Measurements from ENCODE around the gene KBTBD4.

The KBTBD4 gene

DNA sequence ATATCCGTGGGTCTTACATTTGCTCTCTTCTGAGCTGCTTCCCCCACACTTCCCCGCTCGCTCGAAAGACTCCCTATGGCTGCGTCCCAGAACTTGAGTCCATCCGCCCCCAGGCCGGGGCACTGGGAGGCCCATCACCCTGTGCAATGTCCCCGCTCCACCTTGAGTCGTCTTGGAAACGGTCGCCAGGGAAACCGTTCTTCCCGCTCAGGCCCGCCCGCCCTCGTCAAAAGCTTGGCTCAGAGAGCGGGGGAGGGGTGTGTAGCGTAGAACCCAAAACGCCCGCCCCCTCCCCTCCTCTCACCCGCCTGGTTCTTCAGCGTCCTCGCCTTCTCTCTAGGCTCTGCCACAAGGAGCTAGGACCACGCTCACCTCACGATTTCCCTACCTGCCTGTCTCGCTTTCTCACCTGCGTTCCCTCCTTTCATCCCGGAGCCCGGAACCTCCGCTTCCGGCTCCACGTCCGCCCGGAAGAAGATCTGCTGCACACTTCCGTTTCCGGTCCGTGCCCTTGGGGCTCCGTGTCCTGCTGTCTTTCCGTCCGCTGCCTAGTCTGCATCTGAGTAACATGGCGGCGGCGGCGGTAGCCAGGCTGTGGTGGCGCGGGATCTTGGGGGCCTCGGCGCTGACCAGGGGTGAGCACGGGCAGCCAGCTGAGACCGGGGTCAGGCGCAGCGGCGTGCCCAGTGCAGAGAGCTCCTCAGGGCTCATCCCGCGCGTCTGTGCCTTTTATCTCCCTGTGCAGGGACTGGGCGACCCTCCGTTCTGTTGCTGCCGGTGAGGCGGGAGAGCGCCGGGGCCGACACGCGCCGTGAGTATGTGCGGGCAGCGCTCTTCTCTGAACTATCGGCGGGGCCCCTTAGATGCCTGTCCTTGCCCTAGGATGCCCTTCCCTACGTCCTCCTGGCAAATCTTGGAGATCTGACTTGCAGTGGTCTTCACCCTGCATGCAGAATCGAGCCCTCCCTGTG lies at the start of gene KBTBD4, which contains the start of gene NDUFS3:
TSS of gene KBTBD4 (minus strand) at position 447 of the 971 bp plus-strand sequence. CDS start at position 428, 19 bp downstream.
TSS of gene NDUFS3 (plus strand) at position 551 of the 971 bp plus-strand sequence. CDS start at position 569, 18 bp downstream.
- DNase-seq (ENCODE audit: low read depth in 2 of 2): peak; percentile 74 to 79

DNA sequence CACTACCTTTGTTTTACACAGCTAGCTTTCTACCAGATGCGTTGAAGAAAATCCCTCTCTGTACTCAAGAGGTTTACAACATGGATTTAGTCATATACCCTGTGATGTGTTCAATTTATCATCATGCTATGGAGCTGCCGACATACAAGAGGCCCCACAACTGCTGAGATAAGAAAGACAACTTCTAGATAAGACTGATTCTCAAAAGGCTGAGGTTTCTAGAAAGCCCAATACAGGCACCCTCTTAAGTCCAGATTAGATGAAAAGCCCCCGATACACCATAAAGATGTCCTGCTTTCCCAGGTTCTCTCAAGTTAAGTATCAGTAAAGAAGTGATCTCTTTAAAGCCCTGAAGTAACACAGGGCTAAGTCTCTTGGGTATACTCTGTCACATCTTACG lies 49.3 kb upstream of the KBTBD4 start:
- DNase-seq (ENCODE audit: low read depth in 2 of 2): no peak

DNA sequence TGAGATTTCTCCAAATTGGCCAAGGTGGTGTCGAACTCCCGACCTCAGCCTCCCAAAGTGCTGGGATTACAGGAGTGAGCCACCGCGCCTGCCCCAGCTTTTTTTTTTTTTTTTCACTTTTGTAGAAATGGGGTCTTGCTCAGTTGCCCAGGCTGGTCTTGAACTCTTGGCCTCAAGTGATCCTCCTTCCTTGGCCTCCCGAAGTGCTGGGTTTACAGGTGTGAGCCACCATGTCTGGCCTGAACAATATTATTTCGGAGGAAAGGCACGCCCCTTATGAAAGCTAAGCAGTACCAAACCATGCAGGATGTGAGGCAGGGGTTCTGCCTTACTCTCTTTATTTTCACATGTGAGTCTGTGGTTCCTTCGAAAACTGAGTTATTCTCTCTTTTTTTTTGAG lies 47.5 kb upstream of the KBTBD4 start:
- no peak for DNase-seq (ENCODE audit: low read depth in 2 of 2)

DNA sequence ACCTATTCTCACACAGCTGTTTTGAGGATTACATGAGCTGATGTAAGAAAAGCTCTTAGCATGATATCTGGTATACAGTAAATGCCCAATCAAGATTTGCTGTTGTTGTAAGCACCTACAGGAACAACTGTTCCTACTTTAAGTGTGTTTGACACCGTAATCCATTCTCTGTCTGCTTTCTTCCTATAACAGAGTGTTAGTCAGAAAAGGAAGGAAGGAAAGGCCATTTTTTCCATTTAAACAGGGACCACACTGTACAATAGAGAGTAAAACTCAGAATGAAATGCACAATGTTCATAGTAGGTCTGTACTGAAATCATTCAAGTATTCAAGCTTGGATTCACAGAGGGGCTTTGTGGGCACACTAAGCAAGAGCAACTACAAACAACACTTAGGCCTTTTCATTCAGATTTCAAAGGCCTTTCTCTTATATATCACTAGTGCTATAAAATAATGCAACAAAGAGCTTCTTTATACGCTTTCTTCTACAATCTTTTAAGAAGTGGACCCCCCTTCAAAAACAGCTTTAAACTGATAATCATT lies 42.1 kb upstream of the KBTBD4 start:
- DNase-seq (ENCODE audit: low read depth in 2 of 2): no peak

DNA sequence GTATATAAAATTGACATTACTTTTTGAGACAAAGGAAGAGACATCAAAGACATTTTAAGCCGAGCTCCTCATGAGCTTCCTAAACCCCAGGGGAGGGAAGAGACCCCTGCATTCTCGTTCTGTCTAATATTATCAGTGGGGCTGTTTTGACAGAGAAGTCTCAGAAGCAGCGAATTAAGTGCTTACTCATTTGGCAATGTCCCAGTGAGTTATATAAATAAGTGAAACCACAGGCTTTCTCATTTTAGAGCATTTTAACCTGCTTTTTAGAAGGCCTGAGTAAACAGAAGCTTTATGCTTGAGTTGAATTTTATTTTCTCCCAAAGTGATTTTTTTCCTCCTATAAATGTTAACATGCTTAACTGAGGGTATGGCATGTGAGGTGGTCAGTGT lies 38.6 kb upstream of the KBTBD4 start:
- no peak for DNase-seq (ENCODE audit: low read depth in 2 of 2)

DNA sequence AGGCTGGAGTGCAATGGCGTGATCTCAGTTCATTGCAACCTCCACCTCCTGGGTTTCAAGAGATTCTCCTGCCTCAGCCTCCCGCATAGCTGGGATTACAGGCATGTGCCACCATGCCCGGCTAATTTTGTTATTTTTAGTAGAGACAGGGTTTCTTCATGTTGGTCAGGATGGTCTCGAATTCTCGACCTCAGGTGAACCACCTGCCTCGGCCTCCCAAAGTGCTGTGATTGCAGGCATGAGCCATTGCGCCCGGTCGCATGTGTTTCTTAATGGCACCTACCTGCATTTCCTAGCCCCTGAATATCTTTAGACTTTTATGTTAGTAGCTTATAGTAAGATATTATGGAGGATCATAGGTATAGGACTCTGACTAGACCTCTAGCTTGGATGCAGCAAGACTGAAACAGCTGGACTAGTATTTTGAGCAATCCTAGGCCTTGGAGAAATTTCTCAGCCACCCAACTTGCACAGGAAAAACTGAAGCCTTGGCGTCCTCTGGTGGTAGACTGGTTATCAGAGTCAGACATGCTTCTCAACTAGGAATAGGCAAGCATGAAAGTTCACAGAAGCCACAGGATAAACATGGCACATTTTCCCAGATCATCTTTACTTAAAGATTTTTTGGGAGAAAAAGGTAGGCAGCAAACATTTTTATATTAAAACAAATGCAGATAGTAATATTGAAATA lies 38.1 kb upstream of the KBTBD4 start:
- no peak for DNase-seq (ENCODE audit: low read depth in 2 of 2)

DNA sequence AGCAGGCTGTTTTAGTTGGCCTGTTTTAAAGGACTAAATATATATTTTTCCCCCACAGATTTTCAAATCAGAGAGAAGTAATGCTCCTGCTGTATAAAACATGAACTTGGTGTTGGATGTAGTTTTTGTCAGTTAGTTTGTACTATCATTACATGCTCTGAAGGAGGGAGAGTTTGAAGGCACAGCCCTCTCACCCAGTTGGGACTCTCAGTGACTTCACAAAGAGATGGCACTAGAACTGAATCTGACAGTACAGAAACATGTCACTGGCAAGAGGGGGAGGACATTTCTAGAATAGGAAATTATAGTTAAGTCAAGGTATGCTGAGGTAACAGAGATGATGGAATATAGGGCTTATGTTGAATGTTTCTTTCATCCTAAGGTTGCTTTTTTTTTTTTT lies 36.5 kb upstream of the KBTBD4 start:
- DNase-seq (ENCODE audit: low read depth in 2 of 2): no peak

DNA sequence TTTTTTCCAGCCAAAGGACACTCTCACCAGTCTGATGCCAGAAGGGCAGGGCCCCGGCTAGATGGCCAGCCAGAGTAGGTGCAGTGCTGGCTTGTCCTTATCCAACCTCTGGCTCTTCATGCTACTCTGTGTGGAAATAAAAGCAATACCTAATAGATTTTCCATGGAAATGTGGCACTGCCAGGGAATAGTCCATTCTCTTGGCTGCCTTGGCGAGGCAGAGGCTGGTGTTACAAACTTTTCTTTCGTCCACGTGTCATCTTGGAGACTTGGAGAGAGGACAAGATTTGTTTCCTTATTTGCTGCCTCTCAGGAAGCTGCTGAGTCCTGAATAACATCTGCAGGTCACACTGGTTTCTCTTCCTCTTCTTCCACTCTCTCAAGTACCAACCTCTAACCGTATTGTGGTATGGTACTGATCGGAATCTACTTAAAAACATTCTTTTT lies 32.6 kb upstream of the KBTBD4 start:
- no peak for DNase-seq (ENCODE audit: low read depth in 2 of 2)

DNA sequence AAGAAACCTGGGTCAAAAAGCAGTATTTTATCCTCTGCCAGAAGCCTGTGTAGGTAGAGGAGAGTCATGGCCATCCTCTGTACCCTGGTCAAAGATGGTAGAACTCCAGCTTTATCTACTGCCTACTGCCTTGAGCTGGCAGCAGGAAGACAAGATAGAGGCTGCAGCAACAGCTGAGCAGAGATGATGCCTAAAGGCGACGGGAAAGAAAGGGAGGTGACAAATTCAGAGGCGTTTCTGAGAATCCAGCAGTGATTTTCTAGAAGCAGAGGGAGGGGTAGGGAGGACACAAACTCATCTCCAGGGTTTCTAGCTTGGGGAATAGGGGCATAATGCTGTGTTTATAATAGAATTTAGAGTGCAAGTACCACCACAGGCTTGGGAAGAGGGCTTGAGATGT lies 30.9 kb upstream of the KBTBD4 start:
- no peak for DNase-seq (ENCODE audit: low read depth in 2 of 2)

DNA sequence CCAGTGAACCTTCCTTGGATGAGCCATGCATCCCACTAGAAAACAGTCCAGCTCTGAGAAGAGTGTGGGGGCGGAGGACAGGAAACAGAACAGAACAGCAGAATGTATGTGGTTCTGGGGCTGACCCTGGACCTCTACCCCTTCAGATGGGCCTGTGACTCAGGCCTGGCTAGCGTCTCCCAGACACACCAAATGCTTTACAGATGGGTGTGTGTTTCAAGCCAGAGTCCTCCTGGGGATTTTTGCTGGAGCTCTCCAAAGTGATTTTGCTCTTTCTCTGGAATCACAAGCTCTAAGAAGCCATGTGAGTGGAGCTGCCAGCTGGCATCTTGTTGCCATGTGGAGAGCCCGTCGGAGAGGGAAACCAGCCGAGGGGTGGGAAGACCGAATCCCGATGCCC lies 28.6 kb upstream of the KBTBD4 start:
- no peak for DNase-seq (ENCODE audit: low read depth in 2 of 2)

DNA sequence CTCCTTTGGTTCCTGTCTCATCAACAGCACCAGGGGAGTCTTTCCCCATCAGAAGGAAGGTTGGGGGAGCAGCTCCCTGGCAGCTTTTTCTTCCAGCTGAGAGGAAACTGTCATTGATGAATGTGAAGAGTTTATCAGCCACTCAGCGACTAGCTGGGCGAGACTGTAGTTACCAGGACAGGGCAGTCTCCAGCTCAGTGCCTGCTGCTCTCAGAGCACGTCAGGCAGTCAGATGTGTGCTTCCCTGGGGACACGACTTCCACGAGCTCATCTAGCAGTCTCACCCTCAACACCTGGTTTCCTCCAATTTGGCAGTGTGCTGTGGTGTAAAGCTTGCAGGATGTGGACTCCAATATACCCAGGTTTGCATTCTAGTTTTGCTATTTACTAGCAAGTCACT lies 28.0 kb upstream of the KBTBD4 start:
- no peak for DNase-seq (ENCODE audit: low read depth in 2 of 2)

DNA sequence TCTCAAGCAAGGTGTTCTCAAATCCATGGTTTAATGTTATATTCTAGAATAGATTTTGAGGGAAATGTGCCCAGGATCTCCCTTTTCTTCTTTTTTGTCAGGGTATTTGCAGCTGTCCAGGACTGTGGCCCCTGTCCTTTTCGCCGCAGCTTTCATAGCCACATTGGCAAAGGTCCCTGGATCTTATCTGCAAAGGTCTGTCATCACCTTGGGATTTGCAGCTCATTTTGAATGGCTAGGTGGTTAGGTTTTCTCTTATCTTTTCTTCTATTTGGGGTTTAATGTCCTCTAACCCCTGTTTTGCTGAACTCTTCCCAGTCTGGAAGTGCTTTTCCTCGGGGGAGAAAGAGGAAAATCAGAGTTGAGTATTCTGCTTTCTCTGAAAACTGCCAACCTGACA lies 27.2 kb upstream of the KBTBD4 start:
- no peak for DNase-seq (ENCODE audit: low read depth in 2 of 2)

DNA sequence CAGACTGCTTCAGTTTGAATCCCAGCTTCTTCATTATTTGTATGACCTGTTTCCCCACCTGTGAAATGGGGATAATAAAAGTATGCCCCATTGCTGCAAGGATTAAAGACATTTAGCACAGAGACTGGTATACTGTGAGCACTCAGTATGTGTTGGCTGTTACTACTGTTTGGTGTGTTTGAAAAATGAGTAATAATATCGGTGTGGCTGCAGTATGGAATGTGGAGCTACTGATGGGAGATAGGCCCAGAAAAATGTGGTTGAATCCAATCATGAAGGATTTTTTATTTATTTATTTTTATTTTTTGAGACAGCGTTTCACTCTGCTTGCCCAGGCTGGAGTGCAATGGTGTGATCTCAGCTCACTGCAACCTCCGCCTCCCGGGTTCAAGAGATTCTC lies 24.5 kb upstream of the KBTBD4 start:
- DNase-seq (ENCODE audit: low read depth in 2 of 2): no peak

DNA sequence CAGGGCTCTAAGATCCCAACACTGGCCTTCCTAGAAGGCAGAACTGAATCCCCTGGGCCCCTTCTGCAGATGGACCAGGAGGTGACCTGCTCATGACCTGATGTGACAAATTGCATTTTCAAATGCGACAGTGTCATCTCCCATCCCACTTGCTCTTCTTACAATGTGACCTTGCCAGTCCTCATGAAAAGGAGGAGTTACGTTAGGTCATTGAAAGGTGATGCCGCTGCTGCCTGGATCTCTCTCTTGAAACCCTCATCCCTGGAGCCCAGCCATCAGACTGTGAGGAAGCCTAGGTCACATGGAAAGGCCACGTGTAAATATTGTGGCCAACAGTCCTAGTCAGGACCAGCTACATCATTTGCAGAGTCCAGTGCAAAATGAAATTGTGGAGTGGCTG lies 21.1 kb upstream of the KBTBD4 start:
- no peak for DNase-seq (ENCODE audit: low read depth in 2 of 2)

DNA sequence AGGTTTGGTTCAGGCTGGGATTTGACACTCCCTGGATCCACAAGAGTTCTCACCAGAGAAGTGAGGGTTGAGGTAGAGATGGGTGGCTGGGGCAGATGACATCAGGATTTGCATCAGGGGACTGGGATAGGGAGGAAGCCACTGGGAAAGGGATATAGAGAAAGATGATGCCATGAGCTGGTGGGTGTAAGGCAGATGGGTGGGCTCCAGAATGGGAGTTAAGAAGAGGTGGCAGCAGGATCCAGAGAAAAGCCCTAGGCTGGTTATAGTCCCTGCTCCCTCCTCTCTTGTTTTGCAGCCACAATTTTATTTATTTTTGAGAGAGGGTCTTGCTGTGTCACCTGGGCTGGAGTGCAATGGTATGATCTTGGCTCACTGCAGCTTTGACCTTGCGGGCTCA lies 17.2 kb upstream of the KBTBD4 start:
- no peak for DNase-seq (ENCODE audit: low read depth in 2 of 2)

DNA sequence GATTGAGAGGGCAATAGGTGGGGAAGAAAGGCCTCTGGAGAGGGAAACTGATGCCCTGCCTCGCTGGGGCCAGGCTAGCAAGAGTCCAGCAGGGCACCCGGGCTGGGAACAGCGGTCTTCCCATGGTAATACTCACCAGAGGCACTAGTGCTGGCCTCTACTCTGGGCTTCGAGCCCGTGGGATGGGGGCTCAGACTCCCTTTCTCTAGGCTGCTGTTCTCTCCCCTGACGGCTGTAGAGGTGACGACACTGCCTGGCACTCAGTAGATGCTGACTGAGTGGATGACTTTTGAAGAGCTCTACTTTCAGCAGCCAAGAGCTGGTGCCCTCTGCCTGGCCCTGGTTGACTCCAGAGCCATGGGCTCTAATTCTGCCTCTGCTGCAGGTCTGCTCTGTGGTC lies 16.3 kb upstream of the KBTBD4 start:
- DNase-seq (ENCODE audit: low read depth in 2 of 2): no peak

DNA sequence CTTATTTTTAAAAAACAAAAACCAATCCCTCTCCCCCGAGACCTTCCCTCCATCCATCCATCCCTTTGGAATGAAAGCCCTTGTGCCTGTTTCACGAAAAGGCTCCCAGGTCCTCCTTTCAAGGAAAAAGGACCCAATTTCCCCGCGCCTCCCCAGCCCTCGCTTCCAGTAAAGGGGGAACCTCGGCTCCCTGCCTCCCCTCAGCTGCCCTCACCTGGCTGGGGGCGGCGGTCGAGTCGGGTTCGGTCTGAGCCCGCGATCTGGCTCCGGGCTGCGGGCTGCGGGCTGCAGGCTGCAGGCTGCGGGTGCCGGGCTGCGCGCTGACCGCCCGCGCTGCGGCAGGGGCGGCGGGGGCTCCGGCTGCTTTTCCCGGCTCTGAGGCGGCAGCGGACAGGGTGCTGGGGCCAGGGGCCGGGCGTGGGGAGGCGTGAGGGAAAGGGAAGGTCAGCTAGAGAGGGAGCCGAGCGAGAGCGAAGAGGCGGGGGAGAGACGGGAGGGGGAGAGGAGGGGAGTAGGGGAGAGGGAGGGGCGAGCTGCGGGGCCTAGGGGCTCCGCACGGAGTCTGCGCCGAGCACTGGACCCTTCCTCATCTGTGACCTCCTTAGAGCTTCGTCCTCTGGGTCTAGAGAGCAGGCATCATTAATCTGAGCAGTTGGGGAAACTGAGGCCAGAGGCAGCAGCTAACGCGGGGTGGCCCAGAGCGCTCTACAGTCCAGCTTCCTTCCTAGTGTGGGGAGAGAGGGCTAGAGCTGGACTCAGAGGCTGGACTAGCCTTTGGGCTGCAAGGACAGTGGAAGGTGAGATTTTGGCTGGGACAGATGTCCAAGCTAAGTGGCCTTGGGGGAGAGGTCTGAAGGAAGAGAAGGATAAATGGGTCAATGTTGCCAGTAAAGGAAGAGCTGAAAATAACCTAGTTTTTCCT lies 15.4 kb upstream of the KBTBD4 start, which contains the start of gene C1QTNF4:
TSS of gene C1QTNF4 (minus strand) at position 478 of the 922 bp plus-strand sequence. CDS start 3,601 bp downstream, outside the sequence.
- DNase-seq (ENCODE audit: low read depth in 2 of 2): no peak

DNA sequence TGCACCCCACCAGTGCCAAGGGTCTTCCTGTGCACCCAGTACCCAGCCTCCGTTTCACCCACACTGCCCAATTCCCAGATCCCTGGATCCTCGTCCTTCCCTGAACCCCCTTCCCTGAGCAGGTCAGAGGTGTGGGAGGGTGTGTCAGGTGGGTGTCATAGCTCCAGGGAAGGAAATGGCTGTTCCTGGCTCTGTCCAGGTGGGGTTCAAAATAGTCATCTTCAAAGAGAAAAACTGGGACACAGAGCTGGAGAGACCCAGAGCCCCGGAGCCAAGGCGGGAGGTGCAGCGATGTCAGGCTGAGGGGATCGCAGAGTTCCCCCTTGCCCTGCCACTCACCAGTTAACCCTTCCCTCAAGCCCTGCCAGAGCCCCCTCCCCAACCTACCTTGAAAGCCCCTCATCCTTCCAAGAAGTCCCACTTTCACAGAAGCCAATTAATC lies 14.7 kb upstream of the KBTBD4 start:
- DNase-seq (ENCODE audit: low read depth in 2 of 2): no peak

DNA sequence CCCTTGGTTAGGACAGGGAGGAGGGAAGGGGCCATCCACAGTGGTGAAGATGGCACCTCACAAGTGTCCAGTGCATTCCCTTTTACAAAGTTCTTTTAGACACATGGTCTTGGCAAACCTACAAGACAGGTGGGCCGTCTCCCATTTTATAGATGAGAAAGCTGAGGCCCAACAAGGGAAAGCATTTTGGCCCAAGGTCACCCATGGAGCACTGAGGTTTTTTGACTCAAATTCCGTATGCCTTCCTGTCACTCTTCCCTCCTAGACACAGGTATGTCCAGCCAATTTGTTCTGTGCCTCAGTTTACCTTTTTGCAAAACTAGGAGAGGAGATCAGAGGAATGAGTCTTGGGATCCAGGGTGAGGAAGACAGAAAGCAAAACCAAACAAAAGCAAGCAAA lies 14.2 kb upstream of the KBTBD4 start:
- no peak for DNase-seq (ENCODE audit: low read depth in 2 of 2)

DNA sequence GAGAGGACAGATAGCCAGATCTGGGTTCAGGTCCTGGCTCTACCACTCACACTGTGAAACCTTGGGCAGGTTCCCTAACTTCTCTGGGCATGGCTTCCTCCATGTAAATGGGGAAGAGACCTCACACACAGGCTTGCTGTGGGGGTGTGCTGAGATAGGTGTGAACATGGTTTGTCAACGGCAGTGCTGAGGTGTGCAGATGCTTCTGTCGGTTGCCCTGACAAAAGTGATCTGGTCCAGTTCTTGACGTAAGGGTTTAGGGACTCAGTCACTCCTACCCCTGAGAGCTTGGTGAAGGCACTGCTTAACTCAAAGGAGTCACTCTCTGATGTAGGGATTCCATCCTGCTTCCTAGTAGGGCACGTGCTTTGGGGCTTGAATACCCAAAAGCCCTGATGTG lies 13.5 kb upstream of the KBTBD4 start:
- no peak for DNase-seq (ENCODE audit: low read depth in 2 of 2)

DNA sequence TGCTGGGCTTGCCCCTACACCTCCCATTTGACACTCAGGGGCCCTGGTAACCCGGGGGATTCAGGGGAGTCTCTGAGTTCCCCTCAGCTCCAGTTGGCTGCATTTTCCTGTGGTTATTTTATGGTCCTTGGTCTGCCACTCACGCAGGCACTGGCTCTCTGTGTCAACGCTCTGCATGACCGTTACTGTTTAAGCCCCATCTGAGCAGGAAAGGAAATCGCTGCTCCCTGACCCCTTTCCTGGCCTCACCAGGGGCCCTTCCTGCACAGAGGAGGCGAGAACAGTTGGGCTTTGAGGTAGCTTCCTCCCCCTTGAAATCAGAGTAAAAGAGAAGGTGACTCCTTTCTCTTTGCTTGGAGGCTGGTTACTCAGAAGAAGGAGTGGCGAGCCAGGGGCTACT lies 13.0 kb upstream of the KBTBD4 start:
- no peak for DNase-seq (ENCODE audit: low read depth in 2 of 2)
